Astrocyte (in vitro differentiated cells and primary cell): ENCODE measurements around the gene POLE. TPM values are rescaled to one million over a fixed set of nuclear protein-coding genes. Genes with fewer than 3 reads are reported as not detected.

ENCODE experiments used
- DNase-seq: peaks from one replicate; pipeline ENCODE4 v3.0.0-alpha.2; 2010; ENCODE audit warnings: low read depth
- FAIRE-seq: peaks from 2 replicates; lab custom pipeline; 2011; peaks lifted over from hg19 to GRCh38; lab: Jason Lieb, UNC
- H2AFZ ChIP-seq: 2 replicates; pipeline ENCODE4 v1.6.0; 2012; ENCODE audit warnings: low read depth, low read length, inconsistent platforms
- H3K27ac ChIP-seq: 2 replicates; pipeline ENCODE4 v1.5.1; 2011; ENCODE audit warnings: low read depth, low read length, inconsistent platforms
- H3K27me3 ChIP-seq: 2 replicates; pipeline ENCODE4 v1.6.0; 2011; ENCODE audit warnings: low read length, inconsistent platforms; ENCODE audit not compliant: insufficient read depth
- H3K36me3 ChIP-seq: 2 replicates; pipeline ENCODE4 v1.5.1; 2011; ENCODE audit warnings: low read length, inconsistent platforms; ENCODE audit not compliant: insufficient read depth
- H3K4me1 ChIP-seq: 2 replicates; pipeline ENCODE4 v1.5.1; 2011; ENCODE audit warnings: low read length, inconsistent platforms; ENCODE audit not compliant: insufficient read depth
- H3K4me2 ChIP-seq: 2 replicates; pipeline ENCODE4 v1.6.0; 2012; ENCODE audit warnings: low read length, inconsistent platforms
- H3K4me3 ChIP-seq: 2 replicates; pipeline ENCODE4 v1.5.1; 2011; ENCODE audit warnings: low read depth, mild to moderate bottlenecking, low read length, inconsistent platforms; ENCODE audit not compliant: insufficient read depth
- H3K79me2 ChIP-seq: 2 replicates; pipeline ENCODE4 v1.6.0; 2012; ENCODE audit warnings: mild to moderate bottlenecking, low read length, inconsistent platforms; ENCODE audit not compliant: insufficient read depth
- H3K9ac ChIP-seq: 2 replicates; pipeline ENCODE4 v1.6.0; 2012; ENCODE audit warnings: mild to moderate bottlenecking, low read length, inconsistent platforms
- H3K9me3 ChIP-seq: 2 replicates; pipeline ENCODE4 v1.5.1; 2012; ENCODE audit warnings: low read depth, mild to moderate bottlenecking, low read length, inconsistent platforms; ENCODE audit not compliant: insufficient read depth
- H4K20me1 ChIP-seq: 2 replicates; pipeline ENCODE4 v1.6.0; 2012; ENCODE audit warnings: low read length, inconsistent platforms; ENCODE audit not compliant: insufficient read depth
- H3K27ac Mint-ChIP-seq: one replicate; pipeline ENCODE4 v1.8.0; 2021; ENCODE audit warnings: mild to moderate bottlenecking, mixed read lengths; ENCODE audit not compliant: unreplicated experiment
- H3K27me3 Mint-ChIP-seq: one replicate; pipeline ENCODE4 v1.8.0; 2021; ENCODE audit warnings: low read depth, mixed read lengths; ENCODE audit not compliant: unreplicated experiment
- H3K36me3 Mint-ChIP-seq: one replicate; pipeline ENCODE4 v1.8.0; 2021; ENCODE audit warnings: low read depth, mixed read lengths; ENCODE audit not compliant: unreplicated experiment
- H3K4me1 Mint-ChIP-seq: one replicate; pipeline ENCODE4 v1.8.0; 2021; ENCODE audit warnings: low read depth, mixed read lengths; ENCODE audit not compliant: unreplicated experiment
- H3K4me3 Mint-ChIP-seq: one replicate; pipeline ENCODE4 v1.8.0; 2021; ENCODE audit warnings: mild to moderate bottlenecking, moderate library complexity, mixed read lengths; ENCODE audit not compliant: unreplicated experiment
- H3K9me3 Mint-ChIP-seq: one replicate; pipeline ENCODE4 v1.8.0; 2021; ENCODE audit warnings: mild to moderate bottlenecking, mixed read lengths; ENCODE audit not compliant: unreplicated experiment
- EZH2 ChIP-seq: IDR thresholded peaks from 2 replicates; pipeline ENCODE4 v1.6.1; 2012; ENCODE audit warnings: mild to moderate bottlenecking, low read length, inconsistent platforms; ENCODE audit not compliant: insufficient read depth
- total RNA-seq: library from RNA; stranded (reverse); gene quantifications from 2 replicates; pipeline ENCODE4 v1.2.1, GENCODE V29; 2021
- TF ChIP-seq, protein P1 (sequence below): IDR thresholded peaks from 2 replicates; pipeline ENCODE4 v1.5.1; 2011; ENCODE audit warnings: low read depth, mild to moderate bottlenecking, inconsistent platforms, low read length, moderate library complexity; ENCODE audit not compliant: insufficient read depth

POLE gene
- total RNA-seq, 1 donor from 2014 or later: 15.4 TPM

DNA sequence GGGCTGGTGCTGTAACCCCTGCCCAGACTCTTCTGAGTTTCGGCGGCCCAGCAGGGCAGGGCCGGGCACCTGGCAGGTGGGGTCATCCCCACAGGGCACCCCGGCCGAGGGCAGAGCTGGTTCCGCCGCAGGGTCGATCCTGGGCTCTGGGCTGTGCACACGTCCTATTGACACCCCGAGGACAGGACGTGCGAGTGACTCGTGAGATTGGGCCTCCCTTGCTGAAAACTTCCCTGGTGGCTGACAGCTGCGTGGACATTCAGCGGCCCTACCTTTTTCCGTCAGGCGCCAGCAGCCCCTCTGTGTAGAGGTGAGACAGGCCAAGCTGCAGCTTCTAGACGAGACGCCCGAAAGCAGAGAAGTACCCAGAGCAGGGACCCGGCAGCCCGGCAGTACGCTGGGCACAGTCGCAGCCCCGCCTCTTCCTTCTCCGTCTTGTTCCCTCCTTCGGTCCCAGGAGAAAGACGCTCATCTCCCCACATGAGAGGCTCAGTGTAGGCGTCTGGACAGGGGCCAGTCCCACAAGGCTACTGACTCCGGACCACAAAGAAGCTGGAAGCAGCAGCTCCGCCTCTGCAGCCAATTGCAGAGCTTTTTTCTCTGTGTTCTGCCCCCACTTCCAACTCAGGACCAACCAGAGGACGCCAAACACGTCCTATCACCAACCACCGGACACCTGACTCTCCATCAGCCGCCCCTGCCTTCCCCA, 76.9 kb downstream of the POLE start, which contains the start of gene LRCOL1:
LRCOL1 (minus strand) TSS at position 532 of the 709 bp plus-strand sequence. CDS start 4,331 bp downstream, outside the sequence.
- H4K20me1 ChIP-seq: no peaks in the 10 kb centered on the region
- Mint-ChIP-seq H3K27me3 (peaks cover 57% of the 10 kb centered on the region), H3K4me3 (no peak within 1 kb of the TSS), H3K36me3 (no peaks in the 10 kb centered on the region), H3K9me3 (peaks cover 8% of the 10 kb centered on the region), H3K27ac (no peak within 1 kb of the TSS), H3K4me1 (peaks cover 7% of the 10 kb centered on the region)
- H3K27me3 ChIP-seq: peaks cover 29% of the 10 kb centered on the region
- no peaks in the 10 kb centered on the region for H3K36me3 ChIP-seq
- peak within 1 kb of the TSS; percentile 40 for H3K4me3 ChIP-seq
- peak within 1 kb of the TSS; percentile 20 for H3K9ac ChIP-seq
- TF ChIP-seq, protein P1, sequence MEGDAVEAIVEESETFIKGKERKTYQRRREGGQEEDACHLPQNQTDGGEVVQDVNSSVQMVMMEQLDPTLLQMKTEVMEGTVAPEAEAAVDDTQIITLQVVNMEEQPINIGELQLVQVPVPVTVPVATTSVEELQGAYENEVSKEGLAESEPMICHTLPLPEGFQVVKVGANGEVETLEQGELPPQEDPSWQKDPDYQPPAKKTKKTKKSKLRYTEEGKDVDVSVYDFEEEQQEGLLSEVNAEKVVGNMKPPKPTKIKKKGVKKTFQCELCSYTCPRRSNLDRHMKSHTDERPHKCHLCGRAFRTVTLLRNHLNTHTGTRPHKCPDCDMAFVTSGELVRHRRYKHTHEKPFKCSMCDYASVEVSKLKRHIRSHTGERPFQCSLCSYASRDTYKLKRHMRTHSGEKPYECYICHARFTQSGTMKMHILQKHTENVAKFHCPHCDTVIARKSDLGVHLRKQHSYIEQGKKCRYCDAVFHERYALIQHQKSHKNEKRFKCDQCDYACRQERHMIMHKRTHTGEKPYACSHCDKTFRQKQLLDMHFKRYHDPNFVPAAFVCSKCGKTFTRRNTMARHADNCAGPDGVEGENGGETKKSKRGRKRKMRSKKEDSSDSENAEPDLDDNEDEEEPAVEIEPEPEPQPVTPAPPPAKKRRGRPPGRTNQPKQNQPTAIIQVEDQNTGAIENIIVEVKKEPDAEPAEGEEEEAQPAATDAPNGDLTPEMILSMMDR: no peak
- no peak for TF ChIP-seq EZH2
- peaks cover 8% of the 10 kb centered on the region for H3K9me3 ChIP-seq
- H3K27ac ChIP-seq: no peak within 1 kb of the TSS
- peak; percentile 93 for DNase-seq
- FAIRE-seq: no peak
- H2AFZ ChIP-seq: peak within 1 kb of the TSS; percentile 64
- H3K79me2 ChIP-seq: no peaks in the 10 kb centered on the region
- H3K4me2 ChIP-seq: peak within 1 kb of the TSS; percentile 81
- no peaks in the 10 kb centered on the region for H3K4me1 ChIP-seq

DNA sequence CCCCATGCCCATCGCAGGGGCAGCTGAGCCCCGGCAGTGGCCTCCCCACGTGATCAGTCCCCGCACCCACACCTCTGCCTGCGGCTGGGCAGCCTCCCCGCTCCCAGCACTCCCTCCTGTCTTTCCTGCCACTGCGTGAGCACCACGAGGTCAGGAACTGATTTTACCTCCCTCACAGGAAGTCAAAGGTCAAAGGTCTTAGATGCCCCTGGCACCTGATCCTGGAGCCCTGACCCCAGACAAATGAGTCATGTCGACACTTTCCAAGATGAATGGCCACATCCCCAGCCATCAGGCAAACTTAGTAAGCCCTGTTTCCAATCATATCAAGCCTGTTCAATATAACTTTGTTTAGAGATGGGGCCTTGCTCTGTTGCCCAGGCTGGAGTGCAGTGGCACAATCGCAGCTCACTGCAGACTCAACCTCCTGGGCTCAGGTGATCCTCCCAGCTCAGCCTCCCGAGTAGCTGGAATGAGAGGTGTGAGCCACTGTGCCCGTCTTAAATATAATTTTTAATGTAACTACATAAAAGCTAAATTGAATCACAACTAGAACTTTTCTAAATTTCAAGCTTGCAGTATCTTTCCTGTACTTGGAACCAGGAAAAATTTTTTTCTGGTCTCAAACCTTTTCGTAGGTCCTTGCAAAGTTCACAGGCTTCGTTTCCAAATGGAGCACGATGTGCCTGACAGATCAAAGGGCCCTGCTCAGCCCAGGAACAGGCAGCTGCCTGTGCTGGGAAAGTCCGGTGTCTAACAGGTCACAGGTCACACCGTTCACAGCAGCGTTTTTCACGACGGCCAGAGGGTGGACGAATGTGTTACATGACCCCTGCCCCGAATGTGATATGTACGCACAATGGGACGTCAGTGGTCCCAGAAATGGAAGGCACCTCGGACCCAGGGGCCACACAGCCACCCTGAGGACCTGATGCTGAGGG, 78.6 kb downstream of the POLE start:
- no peak for TF ChIP-seq EZH2
- TF ChIP-seq, protein P1: no peak
- Histone ChIP-seq H3K36me3 (no peaks in the 10 kb centered on the region), H3K9me3 (peaks cover 7% of the 10 kb centered on the region), H3K4me3 (no peak overlapping the region), H3K79me2 (no peaks in the 10 kb centered on the region), H3K27me3 (peaks cover 39% of the 10 kb centered on the region), H2AFZ (no peak overlapping the region), H3K27ac (no peak overlapping the region), H3K4me1 (no peaks in the 10 kb centered on the region), H3K4me2 (no peak overlapping the region), H4K20me1 (no peaks in the 10 kb centered on the region), H3K9ac (no peak overlapping the region)
- no peak for FAIRE-seq
- peaks cover 8% of the 10 kb centered on the region for H3K9me3 Mint-ChIP-seq
- no peak for DNase-seq
- H3K27ac Mint-ChIP-seq: no peak overlapping the region
- peaks cover 58% of the 10 kb centered on the region for H3K27me3 Mint-ChIP-seq
- H3K4me3 Mint-ChIP-seq: no peak overlapping the region
- peaks cover 7% of the 10 kb centered on the region for H3K4me1 Mint-ChIP-seq
- no peaks in the 10 kb centered on the region for H3K36me3 Mint-ChIP-seq
